Trophoblast cell (in vitro differentiated cells and primary cell): ENCODE measurements around the gene S100A12.

ENCODE experiments used
- DNase-seq, 2 donors: peaks; one replicate each; pipeline ENCODE4 v3.0.0-alpha.2; 2016
- H2AFZ ChIP-seq: 2 replicates; pipeline ENCODE4 v1.6.1; 2013; ENCODE audit warnings: low read length, moderate library complexity, mild to moderate bottlenecking; ENCODE audit not compliant: insufficient read depth, poor library complexity
- H2AK5ac ChIP-seq: 2 replicates; pipeline ENCODE4 v1.6.1; 2013; ENCODE audit warnings: mild to moderate bottlenecking, low read length
- H2BK120ac ChIP-seq: 2 replicates; pipeline ENCODE4 v1.6.1; 2013; ENCODE audit warnings: low read length, mild to moderate bottlenecking, moderate library complexity; ENCODE audit not compliant: insufficient read depth, poor library complexity
- H2BK12ac ChIP-seq: 2 replicates; pipeline ENCODE4 v1.6.1; 2013; ENCODE audit warnings: mild to moderate bottlenecking, low read length, moderate library complexity
- H2BK5ac ChIP-seq: 2 replicates; pipeline ENCODE4 v1.6.1; 2013; ENCODE audit warnings: low read length, low read depth, moderate library complexity, mild to moderate bottlenecking; ENCODE audit not compliant: poor library complexity
- H3K14ac ChIP-seq: 2 replicates; pipeline ENCODE4 v1.6.1; 2013; ENCODE audit warnings: mild to moderate bottlenecking, low read length
- H3K18ac ChIP-seq: 2 replicates; pipeline ENCODE4 v1.6.1; 2013; ENCODE audit warnings: mild to moderate bottlenecking, low read length
- H3K23ac ChIP-seq: 2 replicates; pipeline ENCODE4 v1.6.1; 2013; ENCODE audit warnings: low read length
- H3K27ac ChIP-seq: 2 replicates; pipeline ENCODE4 v1.5.1; 2013; ENCODE audit warnings: low read depth, mild to moderate bottlenecking, inconsistent platforms, low read length, moderate library complexity
- H3K27me3 ChIP-seq: 2 replicates; pipeline ENCODE4 v1.6.1; 2013; ENCODE audit warnings: inconsistent platforms, mild to moderate bottlenecking, low read length, moderate library complexity; ENCODE audit not compliant: insufficient read depth
- H3K36me3 ChIP-seq, 2 experiments: 1 replicate in 1 of 2; 2 replicates in 1 of 2; pipeline ENCODE4 v1.6.1; 2013; ENCODE audit warnings: low read length in 2 of 2, mild to moderate bottlenecking in 2 of 2, moderate library complexity in 1 of 2; ENCODE audit not compliant: insufficient read depth in 2 of 2, control insufficient read depth in 1 of 2
- H3K4ac ChIP-seq: 2 replicates; pipeline ENCODE4 v1.6.1; 2013; ENCODE audit warnings: low read depth, mild to moderate bottlenecking, low read length, moderate library complexity
- H3K4me1 ChIP-seq, 2 experiments: 1 replicate in 1 of 2; 2 replicates in 1 of 2; pipeline ENCODE4 v1.6.1; 2013; ENCODE audit warnings: low read length in 2 of 2, mild to moderate bottlenecking in 2 of 2, moderate library complexity in 1 of 2; ENCODE audit not compliant: insufficient read depth in 2 of 2, control insufficient read depth in 1 of 2
- H3K4me2 ChIP-seq: 2 replicates; pipeline ENCODE4 v1.6.1; 2013; ENCODE audit warnings: inconsistent platforms, mild to moderate bottlenecking, low read length, moderate library complexity
- H3K4me3 ChIP-seq: 2 replicates; pipeline ENCODE4 v1.5.1; 2013; ENCODE audit warnings: mild to moderate bottlenecking, low read depth, low read length, inconsistent platforms
- H3K79me1 ChIP-seq: one replicate; pipeline ENCODE4 v1.6.1; 2013; ENCODE audit warnings: low read length
- H3K79me2 ChIP-seq: 2 replicates; pipeline ENCODE4 v1.6.1; 2013; ENCODE audit warnings: low read length, mild to moderate bottlenecking; ENCODE audit not compliant: control insufficient read depth, insufficient read depth, poor library complexity
- H3K9ac ChIP-seq: 2 replicates; pipeline ENCODE4 v1.6.1; 2013; ENCODE audit warnings: mild to moderate bottlenecking, low read length
- H3K9me3 ChIP-seq: 2 replicates; pipeline ENCODE4 v1.6.1; 2013; ENCODE audit warnings: low read depth, mild to moderate bottlenecking, control low read depth, inconsistent platforms, low read length; ENCODE audit not compliant: insufficient read depth
- H4K12ac ChIP-seq: 2 replicates; pipeline ENCODE4 v1.6.1; 2013; ENCODE audit warnings: low read depth, mild to moderate bottlenecking, low read length, moderate library complexity
- H4K8ac ChIP-seq: 2 replicates; pipeline ENCODE4 v1.6.1; 2013; ENCODE audit warnings: low read depth, mild to moderate bottlenecking, low read length, moderate library complexity
- H4K91ac ChIP-seq: one replicate; pipeline ENCODE4 v1.6.1; 2013; ENCODE audit warnings: low read depth, mild to moderate bottlenecking, low read length, moderate library complexity
- WGBS: extraction: QIAGEN DNeasy Blood & Tissue Kit; methylation state at CpG from one replicate; pipeline ENCODE4 v1.1.7; 2013; ENCODE audit warnings: missing lambda C conversion rate; ENCODE audit not compliant: insufficient read length, insufficient coverage; ENCODE audit errors: extremely low coverage; 5-methylcytosine and 5-hydroxymethylcytosine counted together

S100A12 gene

GRCh38 chr1:153346077-153346723 is 29.2 kb downstream of the S100A12 start:
- H2BK12ac ChIP-seq, result no peak overlapping the region
- H3K4me3 ChIP-seq, result no peak overlapping the region
- no CpG with 5 or more reads among the region's 6 CpGs for WGBS

GRCh38 chr1:153345187-153346076 is 30.0 kb downstream of the S100A12 start:
- no peak overlapping the region for H4K12ac ChIP-seq
- no peak overlapping the region for H2BK120ac ChIP-seq
- no peaks in the 10 kb centered on the region for H3K27me3 ChIP-seq
- no peak overlapping the region for H3K4ac ChIP-seq
- peaks cover 19 to 24% of the 10 kb centered on the region in 2 experiments for H3K4me1 ChIP-seq
- no peak overlapping the region for H2BK12ac ChIP-seq
- H3K79me1 ChIP-seq, result peaks cover 5% of the 10 kb centered on the region
- no peak overlapping the region for H4K91ac ChIP-seq
- H2AK5ac ChIP-seq, result no peak overlapping the region
- H2AFZ ChIP-seq, result no peak overlapping the region
- no peak overlapping the region for H3K9ac ChIP-seq
- no peak overlapping the region for H2BK5ac ChIP-seq
- no peaks in the 10 kb centered on the region for H3K36me3 ChIP-seq
- DNase-seq, result no peak
- no peak overlapping the region for H3K18ac ChIP-seq
- no peak overlapping the region for H3K14ac ChIP-seq
- no peaks in the 10 kb centered on the region for H3K79me2 ChIP-seq
- no CpG with 5 or more reads among the region's 14 CpGs for WGBS
- H3K23ac ChIP-seq, result no peak overlapping the region
- no peak overlapping the region for H3K4me3 ChIP-seq
- H4K8ac ChIP-seq, result no peak overlapping the region
- no peak overlapping the region for H3K27ac ChIP-seq
- no peak overlapping the region for H3K4me2 ChIP-seq
- H3K9me3 ChIP-seq, result no peaks in the 10 kb centered on the region

More at GRCh38 chr1:153346077-153346723, 29.2 kb downstream of the S100A12 start:
- no peak overlapping the region for H4K8ac ChIP-seq
- H3K18ac ChIP-seq, result no peak overlapping the region
- H2BK120ac ChIP-seq, result no peak overlapping the region
- no peaks in the 10 kb centered on the region for H3K36me3 ChIP-seq
- no peak overlapping the region for H3K4me2 ChIP-seq
- H3K27ac ChIP-seq, result no peak overlapping the region
- no peaks in the 10 kb centered on the region for H3K9me3 ChIP-seq
- H3K4ac ChIP-seq, result no peak overlapping the region
- DNase-seq, result no peak
- H4K91ac ChIP-seq, result no peak overlapping the region
- no peak overlapping the region for H3K9ac ChIP-seq
- H3K27me3 ChIP-seq, result no peaks in the 10 kb centered on the region
- H3K79me1 ChIP-seq, result peaks cover 5% of the 10 kb centered on the region
- no peak overlapping the region for H3K23ac ChIP-seq
- no peak overlapping the region for H4K12ac ChIP-seq
- H2AFZ ChIP-seq, result no peak overlapping the region
- H2AK5ac ChIP-seq, result no peak overlapping the region
- H3K79me2 ChIP-seq, result no peaks in the 10 kb centered on the region
- H2BK5ac ChIP-seq, result no peak overlapping the region
- peaks cover 19 to 24% of the 10 kb centered on the region in 2 experiments for H3K4me1 ChIP-seq
- no peak overlapping the region for H3K14ac ChIP-seq

- WGBS, result no CpG with 5 or more reads among the region's 3 CpGs
Observed at GRCh38 chr1:153344718-153345025, 30.7 kb downstream of the S100A12 start.

GRCh38 chr1:153343811-153344717 is 31.4 kb downstream of the S100A12 start:
- Histone ChIP-seq H3K79me1 (peaks cover 7% of the 10 kb centered on the region), H3K4me2 (no peak overlapping the region), H2BK120ac (no peak overlapping the region)

More at GRCh38 chr1:153344718-153345025, 30.7 kb downstream of the S100A12 start:
- Histone ChIP-seq H2BK5ac (no peak overlapping the region), H3K14ac (no peak overlapping the region), H3K79me2 (no peaks in the 10 kb centered on the region), H3K9me3 (no peaks in the 10 kb centered on the region), H3K9ac (no peak overlapping the region), H3K4me1 (peaks cover 19 to 26% of the 10 kb centered on the region in 2 experiments), H3K36me3 (no peaks in the 10 kb centered on the region), H2BK120ac (no peak overlapping the region), H2AK5ac (no peak overlapping the region), H3K27ac (peak overlapping the region; percentile 52), H3K4me3 (no peak overlapping the region), H3K79me1 (peaks cover 7% of the 10 kb centered on the region), H3K18ac (no peak overlapping the region), H2BK12ac (no peak overlapping the region), H4K91ac (peak overlapping the region; percentile 1), H4K12ac (no peak overlapping the region), H4K8ac (no peak overlapping the region), H2AFZ (no peak overlapping the region), H3K4me2 (no peak overlapping the region), H3K23ac (no peak overlapping the region), H3K4ac (no peak overlapping the region), H3K27me3 (no peaks in the 10 kb centered on the region)
- no peak for DNase-seq

More at GRCh38 chr1:153343811-153344717, 31.4 kb downstream of the S100A12 start:
- peak overlapping the region; percentile 1 for H4K91ac ChIP-seq
- H3K79me2 ChIP-seq, result no peaks in the 10 kb centered on the region
- H3K18ac ChIP-seq, result no peak overlapping the region
- H3K14ac ChIP-seq, result no peak overlapping the region
- H4K12ac ChIP-seq, result no peak overlapping the region
- peak overlapping the region; percentile 7 for H4K8ac ChIP-seq
- H2AK5ac ChIP-seq, result no peak overlapping the region
- no peak overlapping the region for H3K4me3 ChIP-seq
- no peaks in the 10 kb centered on the region for H3K36me3 ChIP-seq
- no peak overlapping the region for H2BK5ac ChIP-seq
- peak overlapping the region; percentile 52 for H3K27ac ChIP-seq
- H3K9me3 ChIP-seq, result no peaks in the 10 kb centered on the region
- H3K23ac ChIP-seq, result no peak overlapping the region
- H3K4ac ChIP-seq, result no peak overlapping the region
- no CpG with 5 or more reads among the region's 9 CpGs for WGBS
- no peak overlapping the region for H3K9ac ChIP-seq
- no peaks in the 10 kb centered on the region for H3K27me3 ChIP-seq
- no peak overlapping the region for H2BK12ac ChIP-seq
- DNase-seq, result no peak
- peaks cover 19 to 26% of the 10 kb centered on the region in 2 experiments for H3K4me1 ChIP-seq
- no peak overlapping the region for H2AFZ ChIP-seq
